Smooth muscle cell (in vitro differentiated cells): ENCODE results near the gene SYMPK. TPM values are rescaled to one million over a fixed set of nuclear protein-coding genes. Genes with fewer than 3 reads are reported as not detected.

Experiments
- DNase-seq: peaks from one replicate; lab custom pipeline; 2025; ENCODE audit not compliant: unreplicated experiment; lab: John Stamatoyannopoulos, UW
- H2AFZ ChIP-seq: fragments of 200-600 bp; sonication (generic); 2 replicates; pipeline ENCODE4 v1.6.0; 2016; ENCODE audit warnings: antibody characterized with exemption, low read depth, mild to moderate bottlenecking
- H3F3A ChIP-seq: fragments of 200-600 bp; sonication (generic); 2 replicates; pipeline ENCODE4 v1.6.0; 2017; ENCODE audit warnings: antibody characterized with exemption, low read depth
- H3K27ac ChIP-seq: fragments of 200-600 bp; sonication (generic); 2 replicates; pipeline ENCODE4 v1.5.1; 2016; ENCODE audit warnings: low read depth, mild to moderate bottlenecking
- H3K27me3 ChIP-seq: fragments of 200-600 bp; sonication (generic); 2 replicates; pipeline ENCODE4 v1.6.1; 2016; ENCODE audit warnings: low read depth, mild to moderate bottlenecking
- H3K36me3 ChIP-seq: fragments of 200-600 bp; sonication (generic); 2 replicates; pipeline ENCODE4 v1.5.1; 2016; ENCODE audit warnings: low read depth
- H3K4me1 ChIP-seq: fragments of 200-600 bp; sonication (generic); 2 replicates; pipeline ENCODE4 v1.5.1; 2016; ENCODE audit warnings: low read depth
- H3K4me2 ChIP-seq: fragments of 200-600 bp; sonication (generic); 2 replicates; pipeline ENCODE4 v1.6.0; 2016; ENCODE audit warnings: mild to moderate bottlenecking
- H3K4me3 ChIP-seq: fragments of 200-600 bp; sonication (generic); 2 replicates; pipeline ENCODE4 v1.5.1; 2016; ENCODE audit warnings: mild to moderate bottlenecking
- H3K79me2 ChIP-seq: fragments of 200-600 bp; sonication (generic); 2 replicates; pipeline ENCODE4 v1.6.0; 2016; ENCODE audit warnings: low read depth, mild to moderate bottlenecking
- H3K9ac ChIP-seq: fragments of 200-600 bp; sonication (generic); 2 replicates; pipeline ENCODE4 v1.6.0; 2016; ENCODE audit warnings: low read depth
- H3K9me3 ChIP-seq: fragments of 200-600 bp; sonication (generic); replicated peaks from 2 replicates; pipeline ENCODE4 v1.5.1; 2016; ENCODE audit warnings: low read depth
- H4K20me1 ChIP-seq: fragments of 200-600 bp; sonication (generic); 2 replicates; pipeline ENCODE4 v1.6.0; 2016; ENCODE audit warnings: low read depth
- CTCF ChIP-seq: fragments of 200-600 bp; sonication (generic); IDR thresholded peaks from 2 replicates; pipeline ENCODE4 v1.5.1; 2017; ENCODE audit warnings: borderline replicate concordance, mild to moderate bottlenecking, antibody characterized with exemption; ENCODE audit not compliant: insufficient read depth, poor library complexity, severe bottlenecking
- WGBS: methylation state at CpG from one replicate; pipeline ENCODE4 v1.1.7; 2016; ENCODE audit warnings: low lambda C conversion rate; 5-methylcytosine and 5-hydroxymethylcytosine counted together
- polyA plus RNA-seq: library from polyadenylated mRNA; unstranded; fragments of >200 nt; fragmentation: Nextera tagmentation; extraction: Ambion mirVana; gene quantifications from 2 replicates; pipeline ENCODE4 v1.2.1, GENCODE V29; 2016
- total RNA-seq: library from RNA; depleted of rRNA; stranded (reverse); fragments of >200 nt; gene quantifications from 2 replicates; pipeline ENCODE4 v1.2.3, GENCODE V29; 2014

Gene SYMPK
- total and polyA plus RNA-seq, 2 experiments from 2014 or later: 28.6 to 30.9 TPM

GRCh38 chr19:45886427-45887199 is 23.7 kb upstream of the SYMPK start:
- peaks cover 23% of the 10 kb centered on the region for H4K20me1 ChIP-seq
- H3K4me2 ChIP-seq: peak overlapping the region; percentile 89
- peaks cover 20% of the 10 kb centered on the region for H3K4me1 ChIP-seq
- H3K9ac ChIP-seq: peak overlapping the region; percentile 97
- no peaks in the 10 kb centered on the region for H3K9me3 ChIP-seq
- no peaks in the 10 kb centered on the region for H3K36me3 ChIP-seq
- peak overlapping the region; percentile 67 for H3K4me3 ChIP-seq
- H3F3A ChIP-seq: peaks cover 8% of the 10 kb centered on the region
- H2AFZ ChIP-seq: peak overlapping the region; percentile 95
- TF ChIP-seq CTCF: no peak
- H3K27me3 ChIP-seq: no peaks in the 10 kb centered on the region
- DNase-seq: peak; percentile 82
- H3K79me2 ChIP-seq: peaks cover 18% of the 10 kb centered on the region
- peak overlapping the region; percentile 97 for H3K27ac ChIP-seq
- under 1% methylated on average over 32 of the region's 32 CpGs for WGBS

- peak within 1 kb of the TSS; percentile 97 for H3K9ac ChIP-seq
- no peaks in the 10 kb centered on the region for H3K27me3 ChIP-seq
- peaks cover 18% of the 10 kb centered on the region for H3K79me2 ChIP-seq
- H3K4me2 ChIP-seq: peak within 1 kb of the TSS; percentile 89
- peak within 1 kb of the TSS; percentile 95 for H2AFZ ChIP-seq
- peaks cover 8% of the 10 kb centered on the region for H3F3A ChIP-seq
- H3K4me1 ChIP-seq: peaks cover 20% of the 10 kb centered on the region
- peak within 1 kb of the TSS; percentile 97 for H3K27ac ChIP-seq
- peak within 1 kb of the TSS; percentile 67 for H3K4me3 ChIP-seq
- WGBS: under 1% methylated on average over 56 of the region's 107 CpGs
- H3K9me3 ChIP-seq: no peaks in the 10 kb centered on the region
- H3K36me3 ChIP-seq: no peaks in the 10 kb centered on the region
- peak; percentile 83 for DNase-seq
- peaks cover 23% of the 10 kb centered on the region for H4K20me1 ChIP-seq
- TF ChIP-seq CTCF: no peak
Measured at GRCh38 chr19:45885556-45886426, 22.8 kb upstream of the SYMPK start, which contains the start of gene IRF2BP1. Gene IRF2BP1, minus strand, starts transcription at chr19:45886141. Its CDS starts 367 bp downstream, at chr19:45885774.

- WGBS: 75% methylated on average over 53 of the region's 72 CpGs
- no peak for TF ChIP-seq CTCF
- Histone ChIP-seq H3K4me2 (peak overlapping the region; percentile 89), H2AFZ (no peak overlapping the region), H3K36me3 (no peaks in the 10 kb centered on the region), H3K79me2 (peaks cover 18% of the 10 kb centered on the region), H3K27ac (peak overlapping the region; percentile 97), H3K9me3 (no peaks in the 10 kb centered on the region), H3K4me3 (peak overlapping the region; percentile 67), H4K20me1 (peaks cover 23% of the 10 kb centered on the region), H3F3A (peaks cover 8% of the 10 kb centered on the region), H3K9ac (peak overlapping the region; percentile 73), H3K4me1 (peaks cover 20% of the 10 kb centered on the region), H3K27me3 (no peaks in the 10 kb centered on the region)
- no peak for DNase-seq
Measured at GRCh38 chr19:45884682-45885555, 22.0 kb upstream of the SYMPK start.
